Urinary bladder (tissue), 4 donors: ENCODE data around the gene CDSN. TPM values are rescaled to one million over a fixed set of nuclear protein-coding genes. Genes with fewer than 3 reads are reported as not detected.

Experiments
- DNase-seq: peaks from one replicate; pipeline ENCODE4 v3.0.0-alpha.2; 2015; ENCODE audit errors: extremely low spot score
- H3K27ac ChIP-seq: one replicate; pipeline ENCODE4 v1.5.1; 2013; ENCODE audit warnings: low read depth, mild to moderate bottlenecking, moderate library complexity
- H3K36me3 ChIP-seq: one replicate; pipeline ENCODE4 v1.6.1; 2013; ENCODE audit warnings: mild to moderate bottlenecking, moderate library complexity; ENCODE audit not compliant: insufficient read depth
- H3K4me1 ChIP-seq: one replicate; pipeline ENCODE4 v1.6.1; 2013; ENCODE audit warnings: mild to moderate bottlenecking, moderate library complexity; ENCODE audit not compliant: insufficient read depth
- H3K4me3 ChIP-seq: one replicate; pipeline ENCODE4 v1.5.1; 2013; ENCODE audit warnings: low read depth, low read length
- WGBS: extraction: QIAGEN DNeasy Blood & Tissue Kit; methylation state at CpG from one replicate; pipeline ENCODE4 v1.1.7; 2013; 5-methylcytosine and 5-hydroxymethylcytosine counted together
- polyA plus RNA-seq: library from polyadenylated mRNA; stranded (reverse); fragments of 200-250 nt; gene quantifications from one replicate; pipeline ENCODE4 v1.2.3, GENCODE V29; 2013
- total RNA-seq: library from RNA; depleted of rRNA; stranded (reverse); fragments of >200 nt; gene quantifications from one replicate; pipeline ENCODE4 v1.2.3, GENCODE V29; 2014
- donor health status: healthy with polysubstance abuse.
- donor health status: healthy.

Gene CDSN
- total and polyA plus RNA-seq, 2 donors, result not detected

DNA sequence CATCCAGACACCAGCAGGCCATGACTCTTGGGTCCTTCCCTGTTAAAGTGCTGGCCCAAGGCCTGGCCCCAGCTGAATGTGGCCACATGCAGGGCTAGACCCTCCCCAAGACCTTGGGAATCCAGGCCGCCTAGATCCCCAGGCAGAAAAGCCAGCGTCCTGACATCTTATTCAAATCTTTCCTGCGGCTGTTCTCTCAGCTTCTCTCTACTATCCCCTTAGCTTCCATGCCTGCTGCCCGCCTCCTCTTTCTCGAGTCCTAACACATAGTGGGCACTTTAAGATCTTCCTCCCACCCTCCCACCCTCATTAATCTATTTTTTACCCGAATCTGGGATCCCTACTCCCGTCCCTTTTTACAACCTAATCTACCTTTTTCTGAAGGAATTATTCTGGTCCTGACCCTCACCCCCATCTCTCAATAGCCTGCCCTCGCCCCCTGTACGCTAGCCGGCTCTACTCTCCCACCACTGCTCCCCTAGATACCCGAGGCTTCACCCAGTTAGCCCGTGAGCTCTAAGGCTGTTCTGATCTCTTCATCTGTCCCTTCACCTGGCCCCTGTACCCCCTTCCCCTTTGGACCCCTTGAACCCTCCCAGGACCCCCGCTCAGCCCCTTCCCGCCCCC lies 37.4 kb upstream of the CDSN start, which contains the start of gene CCHCR1:
CCHCR1 (minus strand) TSS at position 290 of the 627 bp plus-strand sequence; CDS start at position 88, 202 bp downstream.
- no peaks in the 10 kb centered on the region for H3K4me1 ChIP-seq
- peak within 1 kb of the TSS; percentile 53 for H3K4me3 ChIP-seq
- H3K36me3 ChIP-seq, result peaks cover 3% of the 10 kb centered on the region
- 5% methylated on average over 14 of the region's 14 CpGs for WGBS
- DNase-seq, result no peak
- H3K27ac ChIP-seq, result peak within 1 kb of the TSS; percentile 35

DNA sequence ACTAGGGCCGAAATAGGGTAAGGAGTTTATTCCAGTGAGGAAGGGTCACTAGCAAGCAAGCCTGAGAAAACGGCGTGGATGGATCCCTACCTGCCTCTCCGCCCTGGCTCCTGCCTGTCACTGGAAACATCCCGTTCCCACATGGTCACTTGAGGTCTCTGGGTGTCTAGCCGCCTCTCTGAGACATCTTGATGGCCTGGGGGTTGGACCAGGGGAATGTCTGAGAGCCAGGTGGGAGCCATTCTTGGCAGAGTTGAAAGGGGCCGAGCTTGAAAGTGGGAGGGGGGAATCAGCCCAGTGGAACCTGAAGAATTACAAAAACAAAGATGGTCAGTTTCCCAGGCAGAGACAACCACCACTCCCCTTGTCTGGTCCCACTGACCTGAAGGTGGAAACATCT lies 36.4 kb upstream of the CDSN start:
- no peak overlapping the region for H3K4me3 ChIP-seq
- WGBS, result 90% methylated on average over 7 of the region's 7 CpGs

DNA sequence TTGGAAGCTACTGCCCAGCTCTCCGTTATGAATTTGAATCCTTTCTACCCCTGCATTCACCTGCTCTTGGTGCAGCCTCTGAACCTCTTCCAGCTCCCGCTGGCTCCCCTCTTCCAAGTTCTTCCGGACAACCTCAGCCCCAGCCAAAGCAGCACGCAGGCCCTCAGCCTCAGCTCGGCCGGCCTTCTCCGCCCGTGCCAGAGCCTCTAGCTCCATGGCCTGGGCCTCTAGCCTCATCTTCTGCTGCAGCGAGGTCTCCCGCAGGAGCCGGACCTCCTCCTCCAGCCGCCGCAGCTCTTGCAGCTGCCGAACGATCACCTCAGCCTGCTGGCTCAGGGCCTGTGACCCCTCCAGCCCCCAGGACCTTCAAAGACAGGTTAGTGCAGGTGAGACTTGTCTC lies 34.2 kb upstream of the CDSN start:
- no peak for DNase-seq
- 87% methylated on average over 15 of the region's 15 CpGs for WGBS
- no peak overlapping the region for H3K27ac ChIP-seq
- H3K4me1 ChIP-seq, result no peaks in the 10 kb centered on the region
- no peaks in the 10 kb centered on the region for H3K36me3 ChIP-seq
- H3K4me3 ChIP-seq, result no peak overlapping the region

More for the DNA sequence above, 36.4 kb upstream of the CDSN start:
- peaks cover 2% of the 10 kb centered on the region for H3K36me3 ChIP-seq
- no peak overlapping the region for H3K27ac ChIP-seq
- H3K4me1 ChIP-seq, result no peaks in the 10 kb centered on the region
- DNase-seq, result no peak

DNA sequence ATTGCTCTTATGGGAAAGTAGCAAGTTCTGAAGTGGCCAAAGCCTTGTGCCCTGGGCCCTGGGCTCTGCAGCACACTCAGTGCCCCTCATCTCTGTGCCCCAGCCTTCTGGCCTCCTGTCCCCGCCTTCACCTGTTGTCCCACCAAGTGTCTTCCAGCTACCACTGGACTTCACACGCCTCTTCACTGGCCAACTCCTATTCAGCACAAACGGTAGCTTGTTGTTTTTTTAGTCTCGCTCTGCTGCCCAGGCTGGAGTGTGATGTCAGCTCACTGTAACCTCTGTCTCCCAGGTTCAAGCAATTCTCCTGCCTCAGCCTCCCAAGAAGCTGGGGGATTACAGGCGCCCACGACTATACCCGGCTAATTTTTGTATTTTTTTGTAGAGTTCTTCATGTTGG lies 32.5 kb upstream of the CDSN start:
- H3K4me3 ChIP-seq, result no peak overlapping the region
- H3K36me3 ChIP-seq, result no peaks in the 10 kb centered on the region
- WGBS, result 94% methylated on average over 7 of the region's 7 CpGs
- no peaks in the 10 kb centered on the region for H3K4me1 ChIP-seq
- DNase-seq, result no peak
- H3K27ac ChIP-seq, result no peak overlapping the region

DNA sequence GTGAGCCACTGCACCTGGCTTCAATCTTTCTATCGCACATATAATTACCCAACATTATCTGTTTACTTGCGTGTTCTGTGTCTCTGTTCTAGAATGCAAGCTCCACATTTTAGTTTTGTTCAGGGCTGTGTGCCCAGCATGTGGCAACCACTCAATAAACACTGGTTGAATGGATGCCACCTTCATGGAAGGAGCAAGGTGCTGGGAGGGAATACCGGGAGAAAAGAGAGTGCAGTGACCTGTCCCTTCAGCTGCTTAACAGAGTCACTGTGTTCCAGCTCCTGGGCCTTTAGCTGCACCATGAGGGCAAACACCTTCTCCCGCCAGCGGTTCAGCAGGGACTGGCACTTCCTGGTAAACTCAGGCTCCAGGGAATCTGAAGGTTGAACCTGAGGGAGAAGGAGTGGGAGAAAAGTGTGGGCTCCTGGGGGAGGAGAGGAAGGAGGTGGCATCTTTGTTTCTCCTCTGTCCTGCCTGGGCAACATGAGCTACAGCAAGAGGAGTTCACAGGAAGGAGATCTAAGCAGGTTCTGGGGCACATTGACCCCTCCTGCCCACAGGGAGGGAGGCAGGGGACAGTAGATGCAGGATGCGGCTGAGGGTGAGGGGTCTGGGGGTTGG lies 29.7 kb upstream of the CDSN start:
- no peaks in the 10 kb centered on the region for H3K4me1 ChIP-seq
- no peak for DNase-seq
- no peak overlapping the region for H3K4me3 ChIP-seq
- H3K27ac ChIP-seq, result no peak overlapping the region
- WGBS, result 97% methylated on average over 6 of the region's 6 CpGs
- no peaks in the 10 kb centered on the region for H3K36me3 ChIP-seq

DNA sequence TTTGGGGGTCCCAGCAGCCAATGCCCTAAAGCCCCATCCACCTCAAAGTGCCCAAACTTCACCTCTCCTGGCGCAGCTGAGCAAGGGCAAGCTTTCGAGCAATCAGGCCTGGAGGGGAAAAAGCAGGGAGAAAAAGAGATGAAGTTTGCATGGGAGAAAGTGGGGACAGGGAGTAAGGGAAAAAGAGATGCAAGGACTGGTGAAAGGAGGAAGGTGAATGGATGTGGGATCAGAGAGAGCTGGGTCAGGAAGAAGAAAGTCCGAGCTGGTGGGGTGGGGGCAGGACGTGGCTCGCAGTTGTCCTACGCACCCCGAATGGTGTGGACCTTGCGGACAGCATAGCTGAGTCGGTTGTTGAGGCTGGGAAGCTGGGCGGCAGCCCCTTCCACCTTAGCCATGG lies 25.1 kb upstream of the CDSN start:
- no peak for DNase-seq
- Histone ChIP-seq H3K27ac (no peak overlapping the region), H3K4me3 (no peak overlapping the region), H3K36me3 (no peaks in the 10 kb centered on the region), H3K4me1 (no peaks in the 10 kb centered on the region)
- over 99% methylated on average over 10 of the region's 10 CpGs for WGBS

DNA sequence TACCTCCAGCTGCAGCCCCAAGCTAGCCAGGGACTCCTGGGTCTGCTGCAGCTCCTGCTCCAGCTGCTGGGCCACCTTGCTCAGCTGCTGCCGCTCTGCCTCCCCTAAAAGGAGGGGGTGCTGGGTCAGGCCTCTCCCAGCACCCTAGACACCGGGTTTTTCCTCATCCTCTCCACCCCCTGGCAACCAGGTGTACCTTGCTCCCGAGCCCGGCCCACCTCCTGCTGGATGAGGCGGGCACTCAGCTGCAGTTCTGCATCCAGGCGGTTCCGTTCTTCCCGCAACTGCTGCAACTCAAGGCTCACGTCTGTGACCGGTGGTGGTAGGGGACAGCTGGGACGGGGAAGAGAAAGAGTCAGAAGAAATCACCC lies 24.7 kb upstream of the CDSN start:
- Histone ChIP-seq H3K27ac (no peak overlapping the region), H3K4me3 (no peak overlapping the region), H3K4me1 (no peaks in the 10 kb centered on the region), H3K36me3 (no peaks in the 10 kb centered on the region)
- WGBS, result 77% methylated on average over 11 of the region's 11 CpGs
- DNase-seq, result no peak

DNA sequence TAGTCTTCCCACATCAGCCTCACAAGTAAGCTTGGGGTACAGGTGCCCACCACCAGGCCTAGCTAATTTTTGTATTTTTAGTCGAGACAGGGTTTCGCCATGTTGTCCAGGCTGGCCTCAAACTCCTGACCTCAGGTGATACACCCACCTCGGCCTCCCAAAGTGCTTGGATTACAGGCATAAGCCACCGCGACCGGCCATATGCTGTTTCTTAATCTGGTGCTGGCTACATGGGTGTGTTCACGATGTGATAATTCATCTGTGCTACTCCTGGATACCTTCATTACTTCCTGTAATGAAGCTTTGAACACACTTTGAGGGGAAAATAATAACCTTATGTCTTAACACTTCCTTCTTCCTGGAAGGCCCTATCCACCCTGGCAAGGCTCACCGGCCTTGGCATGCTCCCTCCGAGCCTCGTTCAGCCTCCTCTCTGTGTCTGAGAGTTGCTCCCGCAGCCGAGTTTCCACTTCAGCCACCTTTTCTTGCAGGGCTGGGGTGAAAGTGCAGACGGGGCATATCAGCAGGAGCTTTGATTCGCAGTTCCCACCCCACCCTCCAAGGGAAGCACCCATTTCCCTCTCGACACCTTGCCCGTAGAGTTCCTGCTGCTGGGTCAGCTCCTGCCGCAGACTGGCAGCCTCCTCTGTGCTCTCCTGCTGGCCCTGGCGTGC lies 24.2 kb upstream of the CDSN start:
- Histone ChIP-seq H3K27ac (no peak overlapping the region), H3K4me3 (no peak overlapping the region), H3K4me1 (no peaks in the 10 kb centered on the region), H3K36me3 (no peaks in the 10 kb centered on the region)
- WGBS, result 90% methylated on average over 18 of the region's 18 CpGs
- no peak for DNase-seq

DNA sequence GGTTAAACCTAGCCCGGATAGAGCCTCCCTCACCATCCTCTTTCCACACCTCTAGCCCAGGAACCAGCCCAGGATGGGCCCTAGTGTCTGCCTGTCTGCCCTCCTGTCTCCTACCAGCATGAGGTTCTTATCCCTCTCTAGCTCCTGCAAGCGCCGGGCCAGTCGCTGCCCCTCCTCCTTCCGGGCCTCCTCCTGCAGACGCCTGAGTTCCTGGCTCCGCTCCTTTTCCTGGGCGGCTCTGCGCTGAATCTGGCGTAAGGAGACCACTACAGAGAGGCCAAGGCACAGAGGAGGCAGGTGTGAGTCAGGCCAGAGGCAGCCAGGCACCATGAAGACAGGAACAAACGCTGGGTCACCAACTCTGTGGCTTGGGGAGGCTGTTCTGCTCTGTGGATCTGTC lies 22.9 kb upstream of the CDSN start:
- no peak for DNase-seq
- WGBS, result 30% methylated on average over 11 of the region's 11 CpGs
- Histone ChIP-seq H3K4me3 (no peak overlapping the region), H3K36me3 (no peaks in the 10 kb centered on the region), H3K4me1 (no peaks in the 10 kb centered on the region), H3K27ac (no peak overlapping the region)

DNA sequence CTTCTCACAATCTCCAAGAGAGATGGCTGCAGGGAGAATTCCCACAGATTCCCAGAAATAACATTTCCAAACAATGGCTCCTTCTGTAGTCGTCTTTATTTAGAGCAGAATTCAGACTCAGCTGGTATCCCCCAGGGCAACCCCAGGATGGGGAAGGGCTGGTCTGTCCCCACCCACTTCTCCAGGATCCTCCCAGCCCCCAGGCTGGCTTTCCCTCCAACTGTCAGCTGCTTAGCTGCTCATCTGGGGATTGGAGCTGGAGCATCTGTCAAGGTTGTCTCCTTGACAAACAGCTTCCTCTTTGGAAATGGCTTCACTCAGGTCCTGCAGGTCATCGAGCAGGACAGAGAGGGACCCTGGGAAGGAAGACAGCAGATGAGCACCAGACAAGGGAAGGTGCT lies 22.1 kb upstream of the CDSN start:
- H3K27ac ChIP-seq, result no peak overlapping the region
- WGBS, result 57% methylated on average over 2 of the region's 2 CpGs
- DNase-seq, result no peak
- no peaks in the 10 kb centered on the region for H3K36me3 ChIP-seq
- no peak overlapping the region for H3K4me3 ChIP-seq
- no peaks in the 10 kb centered on the region for H3K4me1 ChIP-seq

DNA sequence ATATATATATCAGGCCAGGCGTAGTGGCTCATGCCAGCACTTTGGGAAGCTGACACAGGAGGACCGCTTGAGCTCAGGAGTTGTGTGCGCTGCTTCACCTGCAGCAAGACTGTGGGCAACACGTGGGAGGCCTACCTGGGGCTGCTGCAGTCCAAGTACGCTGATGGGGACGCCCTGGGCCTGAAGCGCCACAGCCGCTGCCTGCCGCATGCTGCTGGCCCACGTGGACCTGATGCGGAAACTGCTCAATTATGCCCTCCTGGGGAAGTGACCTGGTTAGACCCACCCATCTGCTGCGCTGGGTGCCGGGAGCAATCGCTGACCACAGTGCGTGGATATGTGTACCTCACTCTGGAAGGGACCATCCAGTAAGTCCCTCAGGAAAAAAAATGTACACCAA lies 20.4 kb upstream of the CDSN start:
- no peak overlapping the region for H3K27ac ChIP-seq
- H3K36me3 ChIP-seq, result no peaks in the 10 kb centered on the region
- H3K4me3 ChIP-seq, result no peak overlapping the region
- WGBS, result 86% methylated on average over 15 of the region's 15 CpGs
- DNase-seq, result no peak
- H3K4me1 ChIP-seq, result no peaks in the 10 kb centered on the region

DNA sequence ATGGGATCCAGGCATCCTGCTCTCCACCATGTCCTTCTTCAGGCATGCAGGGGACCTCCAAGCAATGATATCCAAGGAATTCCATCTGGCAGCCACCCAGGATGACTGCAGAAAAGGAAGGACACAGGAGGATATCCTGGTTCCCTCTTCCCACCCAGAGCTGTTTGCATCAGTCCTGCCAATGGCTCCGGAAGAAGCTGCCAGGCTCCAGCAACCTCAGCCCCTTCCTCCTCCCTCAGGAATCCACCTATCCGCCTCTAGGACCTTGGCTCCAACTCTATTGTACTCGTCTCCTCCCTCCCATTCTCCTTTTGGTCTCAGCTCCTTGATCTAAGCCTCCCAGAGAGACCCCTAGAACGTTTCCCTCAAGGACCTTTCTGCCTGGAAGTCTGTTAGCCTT lies 19.4 kb upstream of the CDSN start:
- Histone ChIP-seq H3K4me3 (no peak overlapping the region), H3K4me1 (no peaks in the 10 kb centered on the region), H3K36me3 (no peaks in the 10 kb centered on the region), H3K27ac (no peak overlapping the region)
- DNase-seq, result no peak
- 22% methylated on average over 4 of the region's 4 CpGs for WGBS

DNA sequence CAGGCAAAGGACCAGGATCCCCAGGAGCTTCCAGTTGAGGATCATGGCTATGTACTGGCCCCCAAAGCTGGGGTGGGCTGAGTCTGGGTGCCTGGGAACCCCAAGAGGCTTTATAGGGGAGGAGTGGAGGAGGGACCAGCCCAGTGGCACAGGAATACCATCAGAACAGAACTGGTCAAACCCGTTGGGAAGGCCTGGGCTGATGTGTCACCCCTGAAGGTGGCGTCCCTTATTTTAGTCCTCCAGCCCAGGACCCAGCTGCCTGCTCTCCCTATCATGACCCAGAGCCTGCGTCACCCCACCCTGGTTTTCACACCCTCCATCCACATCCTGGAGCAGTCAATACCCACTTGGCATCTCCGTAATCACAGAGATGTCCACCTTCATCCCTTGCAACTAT lies 18.7 kb upstream of the CDSN start, which contains the start of gene PSORS1C2:
PSORS1C2 (minus strand) TSS at position 85 of the 400 bp plus-strand sequence; CDS start at position 45, 40 bp downstream.
- Histone ChIP-seq H3K4me1 (no peaks in the 10 kb centered on the region), H3K36me3 (no peaks in the 10 kb centered on the region), H3K27ac (no peak within 1 kb of the TSS), H3K4me3 (no peak within 1 kb of the TSS)
- DNase-seq, result no peak
- 89% methylated on average over 4 of the region's 4 CpGs for whole genome bisulfite sequencing

DNA sequence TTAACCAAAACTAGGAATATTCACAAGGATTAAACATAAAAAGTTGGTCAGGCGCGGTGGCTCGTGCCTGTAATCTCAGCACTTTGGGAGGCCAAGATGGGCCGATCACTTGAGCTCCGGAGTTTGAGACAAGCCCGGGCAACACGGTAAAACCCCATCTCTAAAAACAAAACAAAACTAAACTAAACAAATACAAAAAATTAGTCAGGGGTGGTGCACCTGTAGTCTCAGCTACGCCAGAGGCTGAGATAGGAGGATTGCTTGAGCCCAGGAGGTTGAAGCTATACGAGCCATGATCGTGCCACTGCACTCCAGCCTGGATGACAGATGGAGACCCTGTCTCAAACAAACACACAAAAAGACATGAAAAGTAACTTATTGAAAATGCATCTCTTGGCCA lies 15.5 kb upstream of the CDSN start:
- no peak overlapping the region for H3K4me3 ChIP-seq
- WGBS, result 90% methylated on average over 10 of the region's 10 CpGs
- DNase-seq, result no peak

More for the DNA sequence above, 15.5 kb upstream of the CDSN start:
- Histone ChIP-seq H3K27ac (no peak overlapping the region), H3K36me3 (no peaks in the 10 kb centered on the region), H3K4me1 (no peaks in the 10 kb centered on the region)
